GM19099 (cell line): Measurements from ENCODE around the gene METTL1.

Experiments used
- POLR2A ChIP-seq: IDR thresholded peaks from 3 replicates; pipeline ENCODE4 v1.6.1; 2011; ENCODE audit warnings: low read depth; ENCODE audit not compliant: insufficient read length; ENCODE audit errors: extremely low read depth

Gene METTL1

DNA sequence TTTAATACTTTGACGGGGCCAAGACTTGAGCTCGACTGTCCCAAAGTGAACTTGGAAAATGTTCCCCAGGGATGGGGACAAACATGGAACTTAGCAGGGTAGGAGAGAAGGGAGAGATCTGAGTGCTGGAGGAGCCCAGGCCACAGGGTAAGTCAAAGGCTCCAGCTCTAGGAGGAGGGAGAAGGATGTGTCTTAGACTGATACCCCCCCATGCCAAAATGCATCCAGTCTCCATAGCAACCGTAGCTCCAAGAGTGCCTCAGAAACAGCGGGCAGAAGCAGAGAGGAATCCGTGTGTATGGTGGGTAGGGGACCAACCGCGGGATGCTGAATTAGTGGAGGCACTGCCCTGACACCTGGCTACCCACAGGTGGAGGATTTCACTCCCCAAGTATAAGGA is 32.5 kb downstream of the METTL1 start:
- TF ChIP-seq POLR2A: no peak

- no peak for TF ChIP-seq POLR2A
Measured at GRCh38 chr12:57738661-57739237, 33.2 kb downstream of the METTL1 start, which contains the start of gene AGAP2. Gene AGAP2, minus strand, starts transcription at chr12:57738742. Its CDS starts 496 bp downstream, at chr12:57738246.

- TF ChIP-seq POLR2A: no peak
Measured at GRCh38 chr12:57737467-57738460, 34.1 kb downstream of the METTL1 start.

DNA sequence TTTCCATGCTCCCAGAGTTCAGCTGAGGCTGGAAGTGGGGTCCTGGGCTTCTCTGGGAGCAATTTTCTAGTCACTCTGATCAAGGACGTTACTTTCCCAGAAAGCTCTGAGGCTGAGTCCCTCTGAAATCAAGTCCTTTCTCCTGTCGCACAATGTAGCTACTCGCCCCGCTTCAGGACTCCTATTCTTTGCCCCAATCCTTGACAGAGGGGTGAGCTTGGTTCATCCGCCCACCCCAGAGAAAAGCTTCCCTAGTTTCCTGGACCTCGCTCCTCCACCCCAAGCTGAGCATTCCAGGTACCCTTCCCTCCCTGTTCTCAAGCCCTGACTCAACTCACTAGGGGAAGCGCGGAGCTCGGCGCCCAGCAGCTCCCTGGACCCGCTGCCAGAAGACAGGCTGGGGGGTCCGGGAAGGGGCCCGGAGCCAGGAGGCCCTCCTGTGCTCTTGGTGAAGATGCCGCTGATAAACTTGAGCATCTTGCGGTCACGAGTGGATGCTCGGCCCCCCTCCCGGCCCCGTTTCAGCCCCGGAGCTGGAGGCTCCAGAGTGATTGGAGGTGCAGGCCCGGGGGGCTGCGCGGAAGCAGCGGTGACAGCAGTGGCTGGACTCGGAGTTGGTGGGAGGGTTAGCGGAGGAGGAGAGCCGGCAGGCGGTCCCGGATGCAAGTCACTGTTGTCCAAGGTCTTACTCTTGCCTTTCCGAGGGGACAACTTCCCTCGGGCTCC is 35.0 kb downstream of the METTL1 start:
- no peak for TF ChIP-seq POLR2A

DNA sequence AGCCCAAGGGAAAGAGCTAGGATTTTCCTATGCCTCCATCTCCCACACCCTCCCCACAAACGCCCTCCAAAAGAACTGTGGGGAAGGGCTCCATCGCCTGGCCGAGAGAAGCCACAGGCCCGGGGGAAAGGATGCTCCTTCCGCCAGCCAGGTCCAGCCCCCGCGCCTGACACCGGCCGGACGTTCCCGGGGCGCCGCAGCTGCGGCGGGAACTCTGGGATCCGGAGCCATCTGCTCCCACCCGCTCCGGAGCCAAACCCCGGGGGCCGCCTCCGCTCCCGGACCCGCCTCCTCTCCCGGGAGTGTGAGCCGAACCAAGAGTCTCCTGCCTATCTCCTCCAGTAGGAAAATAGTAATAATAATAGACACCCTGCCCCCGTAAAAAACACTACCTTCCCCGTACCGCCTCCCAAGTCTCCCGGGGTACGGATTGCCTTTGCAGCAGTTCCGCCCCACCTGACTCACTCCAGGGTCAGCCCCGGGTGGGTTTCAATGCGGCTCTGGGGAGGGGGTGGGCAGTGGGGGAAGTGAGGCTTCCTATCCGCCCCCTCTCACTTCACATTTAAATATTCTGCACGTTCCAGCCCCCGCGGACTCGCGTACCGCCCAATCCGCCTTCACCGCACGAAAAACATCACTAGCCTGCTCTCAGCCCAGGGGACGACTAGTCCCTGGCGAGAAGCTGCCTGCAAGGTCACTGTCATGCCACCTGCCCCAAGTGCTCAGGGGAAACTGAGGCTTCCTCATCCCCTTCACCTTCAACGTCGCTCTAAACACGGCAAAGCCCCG is 35.8 kb downstream of the METTL1 start:
- TF ChIP-seq POLR2A: no peak

DNA sequence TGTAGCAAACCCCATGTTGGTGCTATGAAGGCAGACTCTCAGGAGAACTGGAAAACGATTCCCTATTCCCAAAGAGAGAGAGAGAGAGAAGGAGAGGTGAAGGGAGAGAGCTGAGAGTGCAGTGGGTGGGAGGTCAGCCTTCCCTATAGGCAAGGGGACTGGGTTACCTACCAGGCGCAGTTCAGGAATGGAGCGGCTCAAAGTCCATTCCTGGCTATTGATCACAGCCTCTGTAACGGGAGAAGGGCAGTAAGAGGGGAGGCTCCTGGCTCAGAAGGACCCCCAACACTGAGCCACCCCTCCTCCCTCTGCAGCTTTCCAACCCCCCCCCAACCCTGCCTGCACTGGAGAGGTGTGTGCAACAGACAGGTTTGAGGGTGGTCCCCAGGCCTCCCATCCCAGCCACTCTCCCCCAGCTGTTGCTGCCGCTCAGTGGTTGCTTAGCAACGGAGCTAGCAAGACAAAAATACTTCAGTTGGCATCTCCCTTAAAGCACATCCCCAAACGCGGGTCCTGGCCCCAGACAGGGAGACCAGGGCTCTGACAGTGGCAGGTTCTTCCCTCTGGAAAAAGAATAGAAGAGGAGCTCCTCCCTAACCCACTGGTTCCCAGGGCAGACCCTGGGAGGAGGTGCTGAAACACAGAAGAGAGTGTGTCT is 36.6 kb downstream of the METTL1 start:
- TF ChIP-seq POLR2A: no peak

GRCh38 chr12:57734591-57734990 is 37.3 kb downstream of the METTL1 start:
- TF ChIP-seq POLR2A: no peak

GRCh38 chr12:57733928-57734327 is 38.0 kb downstream of the METTL1 start:
- no peak for TF ChIP-seq POLR2A

GRCh38 chr12:57732726-57733593 is 38.9 kb downstream of the METTL1 start:
- TF ChIP-seq POLR2A: no peak

- no peak for TF ChIP-seq POLR2A
Measured at GRCh38 chr12:57732270-57732669, 39.6 kb downstream of the METTL1 start.

GRCh38 chr12:57731411-57732080 is 40.4 kb downstream of the METTL1 start:
- TF ChIP-seq POLR2A: no peak

- no peak for TF ChIP-seq POLR2A
Measured at GRCh38 chr12:57730336-57731067, 41.4 kb downstream of the METTL1 start.
